Skin of body (tissue), 2 donors: Measurements from ENCODE around the gene HDHD2. TPM values are rescaled to one million over a fixed set of nuclear protein-coding genes. Genes with fewer than 3 reads are reported as not detected.

Source experiments
- DNase-seq: peaks from one replicate; lab custom pipeline; 2025; lab: John Stamatoyannopoulos, UW
- total RNA-seq: library from RNA; depleted of rRNA; stranded (reverse); fragments of >200 nt; gene quantifications from one replicate; pipeline ENCODE4 v1.2.3, GENCODE V29; 2014

HDHD2 gene
- total RNA-seq, 1 donor from 2014 or later: 25.4 TPM

GRCh38 chr18:47149457-47150028, 757 bp downstream of the HDHD2 start:
- DNase-seq: no peak

- DNase-seq: no peak
Observed at GRCh38 chr18:47146206-47146605, 4.1 kb downstream of the HDHD2 start.

- DNase-seq: no peak
Observed at GRCh38 chr18:47143899-47144485, 6.3 kb downstream of the HDHD2 start.

- no peak for DNase-seq
Observed at GRCh38 chr18:47143153-47143552, 7.1 kb downstream of the HDHD2 start.

- no peak for DNase-seq
Observed at GRCh38 chr18:47141289-47141688, 9.0 kb downstream of the HDHD2 start.

GRCh38 chr18:47121146-47121545, 29.2 kb downstream of the HDHD2 start:
- DNase-seq: no peak

GRCh38 chr18:47120428-47120827, 29.9 kb downstream of the HDHD2 start:
- no peak for DNase-seq

- DNase-seq: no peak
Observed at GRCh38 chr18:47118981-47119380, 31.3 kb downstream of the HDHD2 start.

GRCh38 chr18:47115205-47115604, 35.1 kb downstream of the HDHD2 start:
- no peak for DNase-seq

- DNase-seq: no peak
Observed at GRCh38 chr18:47113796-47114540, 36.3 kb downstream of the HDHD2 start.

GRCh38 chr18:47110492-47111274, 39.6 kb downstream of the HDHD2 start:
- no peak for DNase-seq

GRCh38 chr18:47109720-47110119, 40.6 kb downstream of the HDHD2 start:
- no peak for DNase-seq

GRCh38 chr18:47108998-47109405, 41.3 kb downstream of the HDHD2 start:
- no peak for DNase-seq

GRCh38 chr18:47108373-47108772, 41.9 kb downstream of the HDHD2 start:
- no peak for DNase-seq

GRCh38 chr18:47100212-47100831, 50.0 kb downstream of the HDHD2 start:
- no peak for DNase-seq

GRCh38 chr18:47095810-47096209, 54.5 kb downstream of the HDHD2 start:
- DNase-seq: no peak

GRCh38 chr18:47087676-47088075, 62.6 kb downstream of the HDHD2 start:
- no peak for DNase-seq

- no peak for DNase-seq
Observed at GRCh38 chr18:47081578-47081977, 68.7 kb downstream of the HDHD2 start.

GRCh38 chr18:47080872-47081271, 69.4 kb downstream of the HDHD2 start:
- DNase-seq: no peak

- no peak for DNase-seq
Observed at GRCh38 chr18:47077111-47077510, 73.2 kb downstream of the HDHD2 start.

- DNase-seq: no peak
Observed at GRCh38 chr18:47075098-47075883, 75.0 kb downstream of the HDHD2 start.
